H9 (cell line): Measurements from ENCODE around the gene PLCH1. TPM values are rescaled to one million over a fixed set of nuclear protein-coding genes. Genes with fewer than 3 reads are reported as not detected.

Source experiments
- DNase-seq: peaks from one replicate; pipeline ENCODE4 v3.0.0-alpha.2; 2017
- H2AFZ ChIP-seq: one replicate; pipeline ENCODE4 v1.6.1; 2013; ENCODE audit warnings: mild to moderate bottlenecking, low read length, control low read depth, moderate library complexity
- H2AK5ac ChIP-seq: 2 replicates; pipeline ENCODE4 v1.6.1; 2013; ENCODE audit warnings: low read length, control low read depth, mixed read lengths; ENCODE audit not compliant: insufficient read length
- H2BK120ac ChIP-seq: one replicate; pipeline ENCODE4 v1.6.1; 2013; ENCODE audit warnings: low read depth, mild to moderate bottlenecking, low read length, control low read depth, inconsistent platforms; ENCODE audit not compliant: poor library complexity, severe bottlenecking
- H2BK12ac ChIP-seq: 2 replicates; pipeline ENCODE4 v1.6.1; 2013; ENCODE audit warnings: low read length, control low read depth, mixed read lengths, low read depth; ENCODE audit not compliant: insufficient read length
- H2BK15ac ChIP-seq: 2 replicates; pipeline ENCODE4 v1.6.1; 2013; ENCODE audit warnings: low read depth, low read length, control low read depth
- H2BK20ac ChIP-seq: one replicate; pipeline ENCODE4 v1.6.1; 2013; ENCODE audit warnings: low read depth, mild to moderate bottlenecking, low read length, control low read depth, inconsistent platforms; ENCODE audit not compliant: poor library complexity, severe bottlenecking
- H2BK5ac ChIP-seq: 2 replicates; pipeline ENCODE4 v1.6.1; 2013; ENCODE audit warnings: low read length, control low read depth, mixed read lengths; ENCODE audit not compliant: insufficient read length
- H3K14ac ChIP-seq: 2 replicates; pipeline ENCODE4 v1.6.1; 2013; ENCODE audit warnings: low read length, control low read depth; ENCODE audit not compliant: insufficient read depth
- H3K18ac ChIP-seq: 2 replicates; pipeline ENCODE4 v1.6.1; 2013; ENCODE audit warnings: low read depth, mild to moderate bottlenecking, mixed read lengths, low read length, control low read depth; ENCODE audit not compliant: insufficient read length
- H3K23ac ChIP-seq: 2 replicates; pipeline ENCODE4 v1.6.1; 2013; ENCODE audit warnings: low read length, control low read depth, mixed read lengths, low read depth; ENCODE audit not compliant: insufficient read length
- H3K23me2 ChIP-seq: 2 replicates; pipeline ENCODE4 v1.6.1; 2013; ENCODE audit warnings: low read depth, mild to moderate bottlenecking, mixed read lengths, low read length, control low read depth; ENCODE audit not compliant: insufficient read length, poor library complexity, severe bottlenecking
- H3K27ac ChIP-seq: 2 replicates; pipeline ENCODE4 v1.5.1; 2013; ENCODE audit warnings: low read length, control low read depth, mixed read lengths, low read depth; ENCODE audit not compliant: insufficient read length
- H3K27me3 ChIP-seq: 2 replicates; pipeline ENCODE4 v1.6.1; 2013; ENCODE audit warnings: low read length, control low read depth, inconsistent platforms; ENCODE audit not compliant: insufficient read depth
- H3K4ac ChIP-seq: 2 replicates; pipeline ENCODE4 v1.6.1; 2013; ENCODE audit warnings: low read depth, mild to moderate bottlenecking, control low read depth, inconsistent platforms, low read length, moderate library complexity
- H3K4me1 ChIP-seq: 2 replicates; pipeline ENCODE4 v1.6.1; 2013; ENCODE audit warnings: low read length, control low read depth, inconsistent platforms; ENCODE audit not compliant: insufficient read depth
- H3K4me2 ChIP-seq: 2 replicates; pipeline ENCODE4 v1.6.1; 2013; ENCODE audit warnings: low read length, control low read depth, mixed read lengths; ENCODE audit not compliant: insufficient read length, insufficient read depth
- H3K56ac ChIP-seq: 2 replicates; pipeline ENCODE4 v1.6.1; 2013; ENCODE audit warnings: low read depth, mild to moderate bottlenecking, mixed read lengths, low read length, control low read depth; ENCODE audit not compliant: insufficient read length
- H3K79me1 ChIP-seq: 2 replicates; pipeline ENCODE4 v1.6.1; 2013; ENCODE audit warnings: low read depth, mild to moderate bottlenecking, moderate library complexity, low read length, control low read depth, inconsistent platforms; ENCODE audit not compliant: insufficient read depth, poor library complexity, severe bottlenecking
- H3K79me2 ChIP-seq: 2 replicates; pipeline ENCODE4 v1.6.1; 2013; ENCODE audit warnings: low read length, control low read depth, inconsistent platforms; ENCODE audit not compliant: insufficient read depth
- H3K9ac ChIP-seq: 2 replicates; pipeline ENCODE4 v1.6.1; 2013; ENCODE audit warnings: low read length, control low read depth, mixed read lengths; ENCODE audit not compliant: insufficient read length; ENCODE audit errors: extremely low read depth
- H3K9me3 ChIP-seq: one replicate; pipeline ENCODE4 v1.6.1; 2013; ENCODE audit warnings: low read depth, low read length, inconsistent platforms; ENCODE audit not compliant: control insufficient read depth
- H3T11ph ChIP-seq: one replicate; pipeline ENCODE4 v1.6.1; 2013; ENCODE audit warnings: mild to moderate bottlenecking, low read length, control low read depth, inconsistent platforms
- H4K20me1 ChIP-seq: one replicate; pipeline ENCODE4 v1.6.1; 2013; ENCODE audit not compliant: control insufficient read depth, insufficient read length, insufficient read depth
- H4K5ac ChIP-seq: 2 replicates; pipeline ENCODE4 v1.6.1; 2013; ENCODE audit warnings: low read depth, mild to moderate bottlenecking, mixed read lengths, low read length, control low read depth; ENCODE audit not compliant: insufficient read length
- H4K8ac ChIP-seq: replicated peaks from 2 replicates; pipeline ENCODE4 v1.6.1; 2013; ENCODE audit warnings: low read length, control low read depth, mixed read lengths, low read depth; ENCODE audit not compliant: insufficient read length
- H4K91ac ChIP-seq: 2 replicates; pipeline ENCODE4 v1.6.1; 2013; ENCODE audit warnings: low read depth, mild to moderate bottlenecking, moderate library complexity, mixed read lengths, low read length, control low read depth; ENCODE audit not compliant: insufficient read length
- H3K27ac Mint-ChIP-seq, 3 experiments: 2 replicates in 2 of 3; 3 replicates in 1 of 3; pipeline ENCODE4 v1.8.0; 2020 to 2021; ENCODE audit warnings: mixed read lengths in 3 of 3, mild to moderate bottlenecking in 1 of 3, moderate library complexity in 1 of 3
- H3K27me3 Mint-ChIP-seq: 2 replicates; pipeline ENCODE4 v1.8.0; 2021; ENCODE audit warnings: low read depth, mild to moderate bottlenecking, moderate library complexity, mixed read lengths
- H3K36me3 Mint-ChIP-seq, 3 experiments: 2 replicates in 2 of 3; 3 replicates in 1 of 3; pipeline ENCODE4 v1.8.0; 2020 to 2021; ENCODE audit warnings: low read depth in 3 of 3, mixed read lengths in 3 of 3; ENCODE audit not compliant: insufficient read depth in 1 of 3
- H3K4me1 Mint-ChIP-seq, 2 experiments: 2 replicates each; pipeline ENCODE4 v1.8.0; 2020; ENCODE audit warnings: mixed read lengths in 2 of 2
- H3K4me3 Mint-ChIP-seq, 2 experiments: 2 replicates in 1 of 2; 3 replicates in 1 of 2; pipeline ENCODE4 v1.8.0; 2020 to 2021; ENCODE audit warnings: mild to moderate bottlenecking in 2 of 2, mixed read lengths in 2 of 2, moderate library complexity in 1 of 2
- H3K9me3 Mint-ChIP-seq, 2 experiments: 2 replicates in 1 of 2; 3 replicates in 1 of 2; pipeline ENCODE4 v1.8.0; 2020; ENCODE audit warnings: mild to moderate bottlenecking in 2 of 2, mixed read lengths in 2 of 2, moderate library complexity in 1 of 2
- WGBS: extraction: QIAGEN DNeasy Blood & Tissue Kit; methylation state at CpG from one replicate; pipeline ENCODE4 v1.1.7; 2013; ENCODE audit warnings: missing lambda C conversion rate, low lambda C conversion rate, mixed read lengths; ENCODE audit not compliant: insufficient read length; ENCODE audit errors: extremely low coverage; 5-methylcytosine and 5-hydroxymethylcytosine counted together
- total RNA-seq: library from RNA; stranded (reverse); gene quantifications from 2 replicates; pipeline ENCODE4 v1.2.1, GENCODE V29; 2021
- TF ChIP-seq, protein P1 (sequence below): fragments of 200-600 bp; sonication (generic); conservative IDR thresholded peaks from 3 replicates; pipeline ENCODE4 v1.8.0; 2021; ENCODE audit warnings: antibody characterized with exemption, mild to moderate bottlenecking

PLCH1 gene
- total RNA-seq, 1 experiment from 2014 or later: 19.0 TPM

DNA sequence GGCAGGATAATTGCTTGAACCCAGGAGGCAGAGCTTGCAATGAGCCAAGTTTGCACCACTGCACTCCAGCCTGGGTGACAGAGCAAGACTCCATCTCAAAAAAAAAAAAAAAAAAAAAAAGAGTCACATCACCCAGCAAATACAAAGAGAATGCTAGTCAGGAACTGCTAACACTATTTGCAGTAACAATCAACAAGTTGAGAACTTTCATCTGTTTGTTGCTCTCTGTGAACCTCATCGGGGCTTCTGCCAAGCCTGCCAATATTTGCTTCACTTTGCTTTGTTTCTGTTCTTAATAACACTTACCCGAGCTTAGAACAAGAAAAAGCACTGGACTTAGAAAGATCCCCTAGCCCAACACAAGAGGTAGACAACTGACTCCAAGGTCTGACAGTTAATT is 76.9 kb downstream of the PLCH1 start:
- H2BK12ac ChIP-seq: no peak overlapping the region
- no peak overlapping the region for H2AK5ac ChIP-seq
- H3K23me2 ChIP-seq: no peaks in the 10 kb centered on the region
- Mint-ChIP-seq H3K27ac (no peak overlapping the region), H3K27me3 (no peaks in the 10 kb centered on the region), H3K4me1 (peaks cover 7% of the 10 kb centered on the region in 2 experiments), H3K9me3 (no peaks in the 10 kb centered on the region), H3K36me3 (no peaks in the 10 kb centered on the region), H3K4me3 (no peak overlapping the region)
- H4K20me1 ChIP-seq: no peaks in the 10 kb centered on the region
- no peaks in the 10 kb centered on the region for H3K79me2 ChIP-seq
- H2BK15ac ChIP-seq: no peak overlapping the region
- H3K27ac ChIP-seq: no peak overlapping the region
- H4K8ac ChIP-seq: no peak overlapping the region
- H3K14ac ChIP-seq: no peak overlapping the region
- no peak overlapping the region for H3K4ac ChIP-seq
- no peak overlapping the region for H3T11ph ChIP-seq
- no peak overlapping the region for H4K91ac ChIP-seq
- no peaks in the 10 kb centered on the region for H3K27me3 ChIP-seq
- H2BK5ac ChIP-seq: no peak overlapping the region
- H3K56ac ChIP-seq: no peak overlapping the region
- no peak for DNase-seq
- H3K23ac ChIP-seq: no peak overlapping the region
- no peaks in the 10 kb centered on the region; the same call in none of the 2 replicates for H3K4me1 ChIP-seq
- no CpG with 5 or more reads among the region's 2 CpGs for WGBS
- no peak overlapping the region for H2AFZ ChIP-seq
- H4K5ac ChIP-seq: no peak overlapping the region
- H2BK120ac ChIP-seq: no peak overlapping the region
- H3K9me3 ChIP-seq: no peaks in the 10 kb centered on the region
- no peak overlapping the region for H3K4me2 ChIP-seq
- H3K79me1 ChIP-seq: no peaks in the 10 kb centered on the region
- H2BK20ac ChIP-seq: no peak overlapping the region
- TF ChIP-seq, protein P1, sequence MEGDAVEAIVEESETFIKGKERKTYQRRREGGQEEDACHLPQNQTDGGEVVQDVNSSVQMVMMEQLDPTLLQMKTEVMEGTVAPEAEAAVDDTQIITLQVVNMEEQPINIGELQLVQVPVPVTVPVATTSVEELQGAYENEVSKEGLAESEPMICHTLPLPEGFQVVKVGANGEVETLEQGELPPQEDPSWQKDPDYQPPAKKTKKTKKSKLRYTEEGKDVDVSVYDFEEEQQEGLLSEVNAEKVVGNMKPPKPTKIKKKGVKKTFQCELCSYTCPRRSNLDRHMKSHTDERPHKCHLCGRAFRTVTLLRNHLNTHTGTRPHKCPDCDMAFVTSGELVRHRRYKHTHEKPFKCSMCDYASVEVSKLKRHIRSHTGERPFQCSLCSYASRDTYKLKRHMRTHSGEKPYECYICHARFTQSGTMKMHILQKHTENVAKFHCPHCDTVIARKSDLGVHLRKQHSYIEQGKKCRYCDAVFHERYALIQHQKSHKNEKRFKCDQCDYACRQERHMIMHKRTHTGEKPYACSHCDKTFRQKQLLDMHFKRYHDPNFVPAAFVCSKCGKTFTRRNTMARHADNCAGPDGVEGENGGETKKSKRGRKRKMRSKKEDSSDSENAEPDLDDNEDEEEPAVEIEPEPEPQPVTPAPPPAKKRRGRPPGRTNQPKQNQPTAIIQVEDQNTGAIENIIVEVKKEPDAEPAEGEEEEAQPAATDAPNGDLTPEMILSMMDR: no peak
- no peak overlapping the region for H3K9ac ChIP-seq
- no peak overlapping the region for H3K18ac ChIP-seq
